ENCODE measurements around the gene B4GAT1. TPM values are rescaled to one million over a fixed set of nuclear protein-coding genes. Genes with fewer than 3 reads are reported as not detected.

Gene B4GAT1
- total and polyA plus RNA-seq, 2 of the 13 experiments (the other 11 are each of a cell fraction or from before 2014, with no cell fraction given), result 40.4 to 109 TPM

- 0 out of 2 replicates have a peak, but pooled peaks have one; percentile 14 for TF ChIP-seq DR1 (CRISPR knock-in tag; IDR thresholded peaks at IDR 0.05)
- TF ChIP-seq PHF20 (CRISPR knock-in tag; IDR thresholded peaks at IDR 0.05), result peak; percentile 26; the same call in 1 of the 2 replicates
- no peak for TF ChIP-seq ZMAT3 (CRISPR knock-in tag; conservative IDR thresholded peaks at IDR 0.05)
- TF ChIP-seq ZNF589 (CRISPR knock-in tag; conservative IDR thresholded peaks at IDR 0.05), result no peak
- TF ChIP-seq, protein P1, sequence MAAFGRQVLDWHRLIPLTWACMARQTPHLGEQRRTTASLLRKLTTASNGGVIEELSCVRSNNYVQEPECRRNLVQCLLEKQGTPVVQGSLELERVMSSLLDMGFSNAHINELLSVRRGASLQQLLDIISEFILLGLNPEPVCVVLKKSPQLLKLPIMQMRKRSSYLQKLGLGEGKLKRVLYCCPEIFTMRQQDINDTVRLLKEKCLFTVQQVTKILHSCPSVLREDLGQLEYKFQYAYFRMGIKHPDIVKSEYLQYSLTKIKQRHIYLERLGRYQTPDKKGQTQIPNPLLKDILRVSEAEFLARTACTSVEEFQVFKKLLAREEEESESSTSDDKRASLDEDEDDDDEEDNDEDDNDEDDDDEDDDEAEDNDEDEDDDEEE (CRISPR knock-in tag; IDR thresholded peaks at IDR 0.05), result peak; percentile 66; the same call in 1 of the 2 replicates
- TF ChIP-seq ZNF124 (CRISPR knock-in tag; IDR thresholded peaks at IDR 0.05), result no peak
- TF ChIP-seq BRF2 (CRISPR knock-in tag; IDR thresholded peaks at IDR 0.05), result no peak
- peak; percentile 83; the same call in 1 of the 2 replicates for TF ChIP-seq ARHGAP35 (CRISPR knock-in tag; IDR thresholded peaks at IDR 0.05; ENCODE audit: borderline replicate concordance)
- 0 out of 2 replicates have a peak, but pooled peaks have one; percentile 49 for TF ChIP-seq SNAI1 (CRISPR knock-in tag; IDR thresholded peaks at IDR 0.05; ENCODE audit: borderline replicate concordance)
- TF ChIP-seq SOX5 (CRISPR knock-in tag; IDR thresholded peaks at IDR 0.05; ENCODE audit: borderline replicate concordance), result no peak
- TF ChIP-seq ZFX (CRISPR knock-in tag; IDR thresholded peaks at IDR 0.05; ENCODE audit: low read depth), result 0 out of 2 replicates have a peak, but pooled peaks have one; percentile 37
- TF ChIP-seq ERF (CRISPR knock-in tag; IDR thresholded peaks at IDR 0.05), result no peak
- TF ChIP-seq KDM5B (CRISPR knock-in tag; IDR thresholded peaks at IDR 0.05; ENCODE audit: borderline replicate concordance), result peak; percentile 86; the same call in 1 of the 2 replicates
- TF ChIP-seq, protein P2, sequence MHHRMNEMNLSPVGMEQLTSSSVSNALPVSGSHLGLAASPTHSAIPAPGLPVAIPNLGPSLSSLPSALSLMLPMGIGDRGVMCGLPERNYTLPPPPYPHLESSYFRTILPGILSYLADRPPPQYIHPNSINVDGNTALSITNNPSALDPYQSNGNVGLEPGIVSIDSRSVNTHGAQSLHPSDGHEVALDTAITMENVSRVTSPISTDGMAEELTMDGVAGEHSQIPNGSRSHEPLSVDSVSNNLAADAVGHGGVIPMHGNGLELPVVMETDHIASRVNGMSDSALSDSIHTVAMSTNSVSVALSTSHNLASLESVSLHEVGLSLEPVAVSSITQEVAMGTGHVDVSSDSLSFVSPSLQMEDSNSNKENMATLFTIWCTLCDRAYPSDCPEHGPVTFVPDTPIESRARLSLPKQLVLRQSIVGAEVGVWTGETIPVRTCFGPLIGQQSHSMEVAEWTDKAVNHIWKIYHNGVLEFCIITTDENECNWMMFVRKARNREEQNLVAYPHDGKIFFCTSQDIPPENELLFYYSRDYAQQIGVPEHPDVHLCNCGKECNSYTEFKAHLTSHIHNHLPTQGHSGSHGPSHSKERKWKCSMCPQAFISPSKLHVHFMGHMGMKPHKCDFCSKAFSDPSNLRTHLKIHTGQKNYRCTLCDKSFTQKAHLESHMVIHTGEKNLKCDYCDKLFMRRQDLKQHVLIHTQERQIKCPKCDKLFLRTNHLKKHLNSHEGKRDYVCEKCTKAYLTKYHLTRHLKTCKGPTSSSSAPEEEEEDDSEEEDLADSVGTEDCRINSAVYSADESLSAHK (CRISPR knock-in tag; IDR thresholded peaks at IDR 0.05; ENCODE audit: borderline replicate concordance), result no peak
- TF ChIP-seq ZNF790 (CRISPR knock-in tag; IDR thresholded peaks at IDR 0.05; ENCODE audit: borderline replicate concordance), result 0 out of 2 replicates have a peak, but pooled peaks have one; percentile 45
- TF ChIP-seq TEAD3 (CRISPR knock-in tag; optimal IDR thresholded peaks at IDR 0.05; ENCODE audit: borderline replicate concordance), result no peak
- TF ChIP-seq, protein P3, sequence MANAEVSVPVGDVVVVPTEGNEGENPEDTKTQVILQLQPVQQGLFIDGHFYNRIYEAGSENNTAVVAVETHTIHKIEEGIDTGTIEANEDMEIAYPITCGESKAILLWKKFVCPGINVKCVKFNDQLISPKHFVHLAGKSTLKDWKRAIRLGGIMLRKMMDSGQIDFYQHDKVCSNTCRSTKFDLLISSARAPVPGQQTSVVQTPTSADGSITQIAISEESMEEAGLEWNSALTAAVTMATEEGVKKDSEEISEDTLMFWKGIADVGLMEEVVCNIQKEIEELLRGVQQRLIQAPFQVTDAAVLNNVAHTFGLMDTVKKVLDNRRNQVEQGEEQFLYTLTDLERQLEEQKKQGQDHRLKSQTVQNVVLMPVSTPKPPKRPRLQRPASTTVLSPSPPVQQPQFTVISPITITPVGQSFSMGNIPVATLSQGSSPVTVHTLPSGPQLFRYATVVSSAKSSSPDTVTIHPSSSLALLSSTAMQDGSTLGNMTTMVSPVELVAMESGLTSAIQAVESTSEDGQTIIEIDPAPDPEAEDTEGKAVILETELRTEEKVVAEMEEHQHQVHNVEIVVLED (CRISPR knock-in tag; IDR thresholded peaks at IDR 0.05; ENCODE audit: borderline replicate concordance), result peak; percentile 6; the same call in 1 of the 2 replicates
- TF ChIP-seq, protein P4, sequence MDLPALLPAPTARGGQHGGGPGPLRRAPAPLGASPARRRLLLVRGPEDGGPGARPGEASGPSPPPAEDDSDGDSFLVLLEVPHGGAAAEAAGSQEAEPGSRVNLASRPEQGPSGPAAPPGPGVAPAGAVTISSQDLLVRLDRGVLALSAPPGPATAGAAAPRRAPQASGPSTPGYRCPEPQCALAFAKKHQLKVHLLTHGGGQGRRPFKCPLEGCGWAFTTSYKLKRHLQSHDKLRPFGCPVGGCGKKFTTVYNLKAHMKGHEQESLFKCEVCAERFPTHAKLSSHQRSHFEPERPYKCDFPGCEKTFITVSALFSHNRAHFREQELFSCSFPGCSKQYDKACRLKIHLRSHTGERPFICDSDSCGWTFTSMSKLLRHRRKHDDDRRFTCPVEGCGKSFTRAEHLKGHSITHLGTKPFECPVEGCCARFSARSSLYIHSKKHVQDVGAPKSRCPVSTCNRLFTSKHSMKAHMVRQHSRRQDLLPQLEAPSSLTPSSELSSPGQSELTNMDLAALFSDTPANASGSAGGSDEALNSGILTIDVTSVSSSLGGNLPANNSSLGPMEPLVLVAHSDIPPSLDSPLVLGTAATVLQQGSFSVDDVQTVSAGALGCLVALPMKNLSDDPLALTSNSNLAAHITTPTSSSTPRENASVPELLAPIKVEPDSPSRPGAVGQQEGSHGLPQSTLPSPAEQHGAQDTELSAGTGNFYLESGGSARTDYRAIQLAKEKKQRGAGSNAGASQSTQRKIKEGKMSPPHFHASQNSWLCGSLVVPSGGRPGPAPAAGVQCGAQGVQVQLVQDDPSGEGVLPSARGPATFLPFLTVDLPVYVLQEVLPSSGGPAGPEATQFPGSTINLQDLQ (CRISPR knock-in tag; IDR thresholded peaks at IDR 0.05), result 0 out of 2 replicates have a peak, but pooled peaks have one; percentile 49
- TF ChIP-seq NCOA1 (CRISPR knock-in tag; IDR thresholded peaks at IDR 0.05), result no peak
Observed at GRCh38 chr11:66346476-66347424, 679 bp downstream of the B4GAT1 start (continued).
